Dendritic cell treated with granulocyte-macrophage colony-stimulating factor and Interleukin-4, amounts not matched to agents 40 ng/mL and 50 ng/mL, for 4 days (primary cell): ENCODE measurements around the gene SLC16A11.

Source experiments
- H3K27ac Mint-ChIP-seq: one replicate; pipeline ENCODE4 v1.8.0; 2022; ENCODE audit warnings: mild to moderate bottlenecking, mixed read lengths
- H3K27me3 Mint-ChIP-seq: one replicate; pipeline ENCODE4 v1.8.0; 2022; ENCODE audit warnings: mild to moderate bottlenecking, mixed read lengths
- H3K36me3 Mint-ChIP-seq: one replicate; pipeline ENCODE4 v1.8.0; 2022; ENCODE audit warnings: low read depth, mixed read lengths
- H3K4me1 Mint-ChIP-seq: one replicate; pipeline ENCODE4 v1.8.0; 2022; ENCODE audit warnings: low read depth, mixed read lengths
- H3K4me3 Mint-ChIP-seq: one replicate; pipeline ENCODE4 v1.8.0; 2022; ENCODE audit warnings: mild to moderate bottlenecking, moderate library complexity, mixed read lengths
- H3K9me3 Mint-ChIP-seq: one replicate; pipeline ENCODE4 v1.8.0; 2022; ENCODE audit warnings: mixed read lengths
- intact Hi-C: fragments of 100-400 bp; cut with micrococcal nuclease; formaldehyde crosslinking; loops from one replicate; pipeline ENCODE4 v1.15.0; 2022

Gene SLC16A11

DNA sequence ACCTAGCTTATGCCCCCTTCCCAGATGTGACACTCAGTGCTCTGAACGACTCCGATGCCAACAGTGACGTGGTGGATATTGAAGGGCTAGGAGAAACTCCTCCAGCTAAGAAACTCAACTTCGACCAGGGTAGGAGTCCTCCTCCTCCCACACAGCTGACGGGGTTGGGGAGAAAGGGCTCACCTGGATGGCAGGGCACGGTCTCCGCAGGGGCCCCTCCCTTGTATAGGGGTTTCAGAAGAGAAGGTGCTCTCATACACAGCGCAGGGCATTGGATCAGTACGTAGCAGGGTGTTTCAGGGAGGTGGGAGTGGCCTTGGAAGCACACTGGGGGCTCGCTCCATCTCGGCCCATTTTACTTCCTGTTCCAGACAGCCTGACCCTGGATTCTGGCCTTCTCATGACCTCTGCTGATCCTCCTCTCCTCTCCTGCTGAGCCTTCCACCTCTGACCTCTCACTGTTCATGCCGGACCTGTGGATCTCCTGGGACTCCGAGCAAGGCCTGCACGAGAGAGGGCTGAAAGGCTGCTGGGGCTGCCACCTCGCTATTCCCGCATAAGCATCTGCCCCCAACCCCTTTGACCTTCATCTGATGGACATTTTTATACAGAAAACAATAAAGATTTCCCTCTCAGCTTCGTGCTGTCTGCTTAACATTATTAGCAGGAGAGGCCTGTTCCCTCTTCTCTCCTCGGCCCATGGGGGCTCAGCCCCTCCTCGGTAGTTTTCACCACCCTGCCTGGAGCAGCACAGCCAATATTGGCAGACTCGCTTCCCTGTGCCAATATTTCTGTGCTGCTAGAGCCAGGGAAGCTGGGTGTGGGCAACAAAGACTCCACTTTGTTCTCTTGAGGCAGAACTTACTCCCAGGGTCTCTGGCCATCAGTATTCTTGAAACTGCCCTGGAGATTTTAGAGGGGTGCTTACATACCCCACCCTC, 26.7 kb downstream of the SLC16A11 start:
- Mint-ChIP-seq H3K36me3 (peaks cover 49% of the 10 kb centered on the region), H3K27ac (peak overlapping the region; percentile 100), H3K4me3 (no peak overlapping the region), H3K9me3 (no peaks in the 10 kb centered on the region), H3K4me1 (peaks cover 69% of the 10 kb centered on the region), H3K27me3 (peaks cover 38% of the 10 kb centered on the region)
- intact Hi-C loops = loop anchor here (10.0 kb wide), 1 partner anchor 372 kb away; the partner anchor contains the start of genes KIAA0753 and TXNDC17

DNA sequence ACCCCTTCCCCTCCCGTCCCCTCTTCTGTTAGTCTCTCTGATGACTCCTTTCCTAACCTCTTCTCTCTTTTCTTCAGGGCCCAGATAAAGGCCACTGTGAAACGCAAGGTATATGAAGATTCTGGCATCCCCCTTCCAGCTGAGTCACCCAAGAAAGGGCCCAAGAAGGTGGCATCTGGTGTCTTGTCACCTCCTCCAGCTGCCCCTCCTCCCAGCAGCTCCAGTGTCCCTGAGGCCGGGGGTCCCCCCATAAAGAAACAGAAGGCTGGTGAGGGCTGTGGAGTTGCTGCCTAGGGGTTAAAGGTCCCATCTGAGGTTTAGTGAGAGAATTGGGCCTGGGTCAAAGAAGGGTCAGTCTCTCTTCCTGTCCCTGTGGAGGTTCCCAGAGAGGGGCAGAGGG, 27.5 kb downstream of the SLC16A11 start:
- Mint-ChIP-seq H3K36me3 (peaks cover 55% of the 10 kb centered on the region), H3K4me1 (peaks cover 62% of the 10 kb centered on the region), H3K27me3 (peaks cover 31% of the 10 kb centered on the region), H3K9me3 (no peaks in the 10 kb centered on the region), H3K27ac (peak overlapping the region; percentile 100), H3K4me3 (no peak overlapping the region)
- intact Hi-C loops = loop anchor here (10.0 kb wide), 1 partner anchor 372 kb away; the partner anchor contains the start of genes KIAA0753 and TXNDC17

DNA sequence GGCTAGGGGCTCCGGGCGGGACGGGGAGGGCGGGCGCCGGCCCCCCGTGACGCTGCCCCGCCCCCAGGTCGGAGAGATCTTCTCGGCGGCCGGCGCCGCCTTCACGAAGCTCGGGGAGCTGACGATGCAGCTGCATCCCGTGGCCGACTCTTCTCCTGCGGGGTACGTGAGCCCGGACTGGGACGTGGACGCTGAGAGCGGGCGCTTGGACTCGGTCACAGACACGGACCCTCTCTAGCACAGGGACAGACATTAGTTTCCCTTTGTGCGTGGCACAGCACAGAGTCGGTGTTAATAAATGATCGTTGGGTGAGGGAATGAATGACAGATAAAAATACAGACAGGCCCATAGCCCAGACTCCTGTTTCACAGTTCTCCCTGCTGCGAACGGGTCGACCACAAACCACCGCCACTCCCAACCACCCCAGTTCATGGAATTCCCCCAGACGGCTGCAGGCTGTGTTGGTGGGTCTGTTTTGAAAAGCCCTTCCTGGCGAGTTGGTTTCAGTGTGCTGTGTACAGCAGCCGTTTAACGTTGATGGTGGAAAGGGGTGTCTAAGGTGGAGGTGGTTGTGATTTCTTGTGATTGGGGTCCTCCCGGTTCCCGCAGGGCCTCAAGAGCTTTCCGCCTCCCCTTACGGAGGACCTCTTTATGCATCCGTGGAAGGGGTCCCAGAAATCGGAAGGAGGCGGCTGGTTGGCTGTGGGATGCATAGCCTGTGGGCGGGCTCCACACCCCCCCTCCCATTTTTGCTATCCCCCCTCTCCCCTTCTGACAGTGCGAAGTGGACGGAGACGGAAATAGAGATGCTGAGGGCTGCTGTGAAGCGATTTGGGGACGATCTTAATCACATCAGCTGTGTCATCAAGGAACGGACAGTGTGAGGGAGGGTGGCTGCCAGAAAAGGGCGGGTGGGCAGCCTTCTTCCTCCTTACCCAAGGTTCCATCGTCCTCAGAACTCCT, 28.6 kb downstream of the SLC16A11 start:
- peaks cover 19% of the 10 kb centered on the region for H3K27me3 Mint-ChIP-seq
- H3K4me1 Mint-ChIP-seq = peaks cover 63% of the 10 kb centered on the region
- peak overlapping the region; percentile 94 for H3K4me3 Mint-ChIP-seq
- intact Hi-C loops = loop anchor here (10.0 kb wide), 1 partner anchor 370 kb away; the partner anchor contains the start of genes KIAA0753 and TXNDC17
- H3K27ac Mint-ChIP-seq = peak overlapping the region; percentile 100
- H3K36me3 Mint-ChIP-seq = peaks cover 63% of the 10 kb centered on the region
- no peaks in the 10 kb centered on the region for H3K9me3 Mint-ChIP-seq

DNA sequence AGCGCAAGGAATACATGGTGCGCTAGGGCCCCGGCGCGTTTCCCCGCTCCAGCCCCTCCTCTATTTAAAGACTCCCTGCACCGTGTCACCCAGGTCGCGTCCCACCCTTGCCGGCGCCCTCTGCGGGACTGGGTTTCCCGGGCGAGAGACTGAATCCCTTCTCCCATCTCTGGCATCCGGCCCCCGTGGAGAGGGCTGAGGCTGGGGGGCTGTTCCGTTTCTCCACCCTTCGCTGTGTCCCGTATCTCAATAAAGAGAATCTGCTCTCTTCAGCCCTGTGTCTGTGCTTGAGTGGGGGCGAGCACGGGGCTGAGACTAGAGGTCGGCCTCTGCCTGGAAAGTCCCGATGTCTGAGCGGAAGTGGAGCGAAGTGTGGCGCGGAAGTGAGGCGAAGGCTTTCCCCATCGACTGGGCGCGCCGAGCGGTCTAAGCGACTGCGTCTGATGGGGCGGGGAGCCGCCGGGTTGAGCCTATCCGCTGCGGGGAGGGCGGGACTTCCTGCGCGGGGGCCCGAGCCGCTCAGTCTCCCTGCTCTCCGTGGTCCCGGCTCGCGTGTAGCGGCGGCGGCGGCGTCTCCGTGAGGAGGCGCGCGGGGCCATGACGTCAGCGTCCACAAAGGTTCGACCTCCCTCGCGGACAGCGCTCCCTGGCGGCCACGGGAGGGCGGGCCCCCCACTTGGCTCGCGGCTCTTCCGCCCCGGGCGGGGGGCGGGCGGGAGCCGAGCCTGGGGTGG, 29.5 kb downstream of the SLC16A11 start:
- Mint-ChIP-seq H3K4me1 (peaks cover 66% of the 10 kb centered on the region), H3K9me3 (no peaks in the 10 kb centered on the region), H3K36me3 (peaks cover 71% of the 10 kb centered on the region), H3K27ac (peak overlapping the region; percentile 100), H3K4me3 (peak overlapping the region; percentile 94), H3K27me3 (peaks cover 12% of the 10 kb centered on the region)
- intact Hi-C loops = loop anchor here (10.0 kb wide), 1 partner anchor 370 kb away; the partner anchor contains the start of genes KIAA0753 and TXNDC17

DNA sequence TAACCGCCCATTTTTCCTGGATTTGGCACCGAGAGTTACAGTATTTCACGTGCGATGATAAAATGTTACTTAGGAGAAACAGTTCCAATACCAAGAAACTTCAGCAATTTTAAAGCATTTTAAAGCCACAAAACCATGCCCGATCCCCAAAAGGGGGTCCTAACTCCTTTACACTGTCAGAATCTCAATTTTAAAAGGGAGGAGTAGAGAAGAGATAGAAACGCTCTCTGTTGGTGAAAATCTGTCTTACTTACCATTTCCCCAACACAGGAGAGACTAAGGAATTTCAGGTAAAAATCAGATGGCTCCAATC, 32.0 kb downstream of the SLC16A11 start:
- Mint-ChIP-seq H3K4me3 (peak overlapping the region; percentile 94), H3K36me3 (peaks cover 82% of the 10 kb centered on the region), H3K27me3 (no peaks in the 10 kb centered on the region), H3K27ac (peak overlapping the region; percentile 100), H3K4me1 (peaks cover 64% of the 10 kb centered on the region), H3K9me3 (no peaks in the 10 kb centered on the region)
- intact Hi-C loops = loop anchor here (10.0 kb wide), 1 partner anchor 367 kb away; the partner anchor contains the start of genes KIAA0753 and TXNDC17

DNA sequence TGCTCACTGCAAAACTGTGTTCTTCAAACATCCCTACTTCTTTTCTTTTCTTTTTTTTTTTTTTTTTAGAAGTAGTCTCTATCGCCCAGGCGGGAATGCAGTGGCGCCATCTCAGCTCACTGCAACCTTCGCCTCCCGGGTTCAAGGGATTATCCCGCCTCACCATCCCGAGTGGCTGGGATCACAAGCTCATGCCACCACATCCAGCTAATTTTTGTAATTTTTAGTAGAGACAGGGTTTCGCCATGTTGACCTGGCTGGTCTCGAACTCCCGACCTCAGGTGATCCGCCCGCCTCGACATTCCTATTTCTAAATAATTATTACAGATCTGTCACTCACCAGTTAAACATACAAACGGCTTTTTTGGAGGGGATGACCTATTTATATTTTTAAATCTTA, 32.5 kb downstream of the SLC16A11 start:
- Mint-ChIP-seq H3K4me1 (peaks cover 64% of the 10 kb centered on the region), H3K27me3 (no peaks in the 10 kb centered on the region), H3K4me3 (peak overlapping the region; percentile 94), H3K36me3 (peaks cover 82% of the 10 kb centered on the region), H3K27ac (peak overlapping the region; percentile 100), H3K9me3 (no peaks in the 10 kb centered on the region)
- intact Hi-C loops = loop anchor here (10.0 kb wide), 1 partner anchor 367 kb away; the partner anchor contains the start of genes KIAA0753 and TXNDC17

DNA sequence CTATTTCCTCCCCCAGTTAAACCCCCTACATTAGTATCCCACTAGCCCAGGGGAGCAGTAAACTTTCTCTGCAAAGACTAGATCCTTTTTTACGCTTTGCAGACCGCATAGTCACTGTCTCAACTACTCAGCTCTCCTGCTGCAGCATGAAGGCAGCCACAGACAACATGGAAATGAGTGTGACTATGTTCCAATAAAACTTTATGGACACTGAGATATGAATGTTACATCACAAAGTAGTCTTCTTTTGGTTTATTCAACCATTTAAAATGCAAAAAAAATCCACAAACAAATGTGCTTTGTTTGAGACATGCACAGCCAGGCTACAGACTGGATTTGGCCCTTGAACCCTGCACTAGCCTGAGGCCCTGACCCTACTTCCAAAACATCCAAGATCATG, 33.4 kb downstream of the SLC16A11 start:
- H3K36me3 Mint-ChIP-seq = peaks cover 89% of the 10 kb centered on the region
- H3K27ac Mint-ChIP-seq = peak overlapping the region; percentile 100
- intact Hi-C loops = loop anchor here (10.0 kb wide), 1 partner anchor 366 kb away; the partner anchor contains the start of genes KIAA0753 and TXNDC17
- peaks cover 61% of the 10 kb centered on the region for H3K4me1 Mint-ChIP-seq
- no peaks in the 10 kb centered on the region for H3K27me3 Mint-ChIP-seq
- peak overlapping the region; percentile 94 for H3K4me3 Mint-ChIP-seq
- no peaks in the 10 kb centered on the region for H3K9me3 Mint-ChIP-seq

DNA sequence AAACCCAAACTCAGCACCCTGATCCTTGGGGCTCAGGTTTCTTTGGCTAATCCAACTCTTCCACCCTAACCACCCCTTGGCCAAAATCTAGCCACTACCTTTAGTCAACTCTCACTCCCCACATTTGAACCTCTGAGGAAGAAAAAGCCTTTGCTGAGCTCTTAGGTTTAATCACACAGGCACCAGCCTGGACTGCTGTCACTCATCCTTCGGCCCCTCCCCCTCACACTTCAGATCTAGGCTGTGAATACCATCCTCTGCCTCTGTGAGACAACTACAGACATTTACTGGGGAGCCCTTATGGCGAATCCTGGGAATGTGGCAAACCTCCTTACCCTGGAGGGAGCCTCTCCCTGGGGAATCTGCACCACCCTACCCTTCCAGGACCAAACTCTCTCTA, 36.7 kb downstream of the SLC16A11 start:
- Mint-ChIP-seq H3K27me3 (no peaks in the 10 kb centered on the region), H3K4me3 (no peak overlapping the region), H3K9me3 (no peaks in the 10 kb centered on the region), H3K36me3 (peaks cover 83% of the 10 kb centered on the region), H3K4me1 (peaks cover 53% of the 10 kb centered on the region), H3K27ac (peak overlapping the region; percentile 8)
- intact Hi-C loops = loop anchor here (10.0 kb wide), 1 partner anchor 342 kb away; no protein-coding TSS in a partner anchor

DNA sequence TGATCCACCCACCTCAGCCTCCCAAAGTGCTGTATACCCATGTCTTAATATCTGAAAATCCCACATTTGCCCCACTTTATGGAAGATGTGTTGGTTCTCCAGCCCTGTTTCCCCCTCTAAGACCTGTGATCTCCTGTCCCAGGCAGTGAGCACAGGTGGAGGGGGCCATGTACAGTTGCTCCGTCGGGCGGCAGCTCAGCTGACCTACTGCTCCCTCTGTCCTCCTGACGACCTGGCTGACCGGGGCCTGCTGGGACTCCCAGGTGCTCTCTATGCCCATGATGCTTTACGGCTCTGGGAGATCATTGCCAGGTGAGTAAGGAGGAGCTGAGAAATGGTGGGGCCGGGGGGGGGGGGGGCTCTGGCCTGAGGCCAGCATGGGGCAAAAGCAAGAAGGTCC, 38.2 kb downstream of the SLC16A11 start:
- peaks cover 56% of the 10 kb centered on the region for H3K4me1 Mint-ChIP-seq
- peaks cover 88% of the 10 kb centered on the region for H3K36me3 Mint-ChIP-seq
- H3K4me3 Mint-ChIP-seq = no peak overlapping the region
- intact Hi-C loops = loop anchor here (2.0 to 10.0 kb wide), 2 partner anchors 93 to 341 kb away; no protein-coding TSS in a partner anchor
- no peak overlapping the region for H3K27ac Mint-ChIP-seq
- no peaks in the 10 kb centered on the region for H3K27me3 Mint-ChIP-seq
- H3K9me3 Mint-ChIP-seq = no peaks in the 10 kb centered on the region

DNA sequence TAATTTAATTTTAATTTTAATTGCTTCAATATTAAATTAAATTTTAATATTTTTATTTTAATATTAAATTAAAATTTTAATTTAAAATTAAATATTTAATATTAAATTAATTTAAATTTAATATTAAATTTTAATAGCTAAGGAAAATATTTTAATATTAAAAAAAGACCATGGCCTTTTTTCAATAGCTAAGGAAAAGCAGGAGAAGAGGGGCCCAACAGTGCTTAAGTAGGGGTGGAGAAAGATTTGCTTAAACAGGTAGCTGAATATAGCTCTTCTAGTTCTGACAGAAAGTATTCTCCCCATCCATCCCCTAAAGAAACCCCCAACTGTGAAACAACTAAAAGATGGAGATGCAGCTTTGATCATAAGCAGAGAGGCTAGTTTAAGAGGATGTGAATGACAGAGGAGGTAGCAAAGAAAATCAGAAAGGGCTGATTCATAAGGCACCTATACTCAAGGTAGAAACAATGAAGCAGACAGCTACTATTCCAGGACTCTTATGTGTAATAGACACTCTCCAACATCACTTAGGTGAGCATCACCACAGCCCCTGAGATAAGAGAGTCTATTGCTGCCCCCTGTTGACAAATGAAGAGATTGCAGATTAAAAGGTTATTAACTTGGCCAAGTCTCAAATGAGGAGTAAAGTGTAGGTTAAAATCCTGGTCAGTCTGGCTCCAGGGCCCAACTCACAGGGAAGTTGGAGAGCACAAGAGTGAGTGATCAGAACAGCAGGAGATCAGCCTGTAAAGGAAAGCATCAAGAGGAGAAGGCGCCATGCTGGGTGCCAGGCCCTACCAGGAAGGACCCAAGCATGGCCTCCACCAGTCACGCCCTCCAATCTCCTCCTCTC, 39.3 kb downstream of the SLC16A11 start:
- H3K4me3 Mint-ChIP-seq = no peak overlapping the region
- intact Hi-C loops = loop anchor here (2.0 to 10.0 kb wide), 2 partner anchors 92 to 340 kb away; no protein-coding TSS in a partner anchor
- peaks cover 55% of the 10 kb centered on the region for H3K4me1 Mint-ChIP-seq
- H3K36me3 Mint-ChIP-seq = peaks cover 88% of the 10 kb centered on the region
- H3K27me3 Mint-ChIP-seq = no peaks in the 10 kb centered on the region
- no peak overlapping the region for H3K27ac Mint-ChIP-seq
- no peaks in the 10 kb centered on the region for H3K9me3 Mint-ChIP-seq

DNA sequence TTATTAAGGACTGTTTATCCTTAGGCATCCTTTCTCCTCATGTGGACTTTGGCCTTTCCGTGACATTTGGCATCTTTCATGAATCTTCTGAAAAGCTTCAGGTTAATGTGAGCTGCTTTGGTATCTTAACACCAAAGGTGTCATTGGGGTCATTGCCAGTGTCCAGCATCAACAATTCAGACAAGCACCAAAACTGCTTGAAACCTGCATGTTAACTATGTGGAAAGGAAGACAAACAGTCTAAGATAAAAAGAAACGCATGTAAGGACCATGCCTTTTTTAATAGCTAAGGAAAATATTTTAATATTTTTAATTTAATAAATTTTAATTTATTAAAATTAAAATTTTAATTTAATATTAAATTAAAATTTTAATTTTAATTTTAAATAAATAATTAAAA, 40.1 kb downstream of the SLC16A11 start:
- no peaks in the 10 kb centered on the region for H3K27me3 Mint-ChIP-seq

More for the DNA sequence above, 40.1 kb downstream of the SLC16A11 start:
- H3K9me3 Mint-ChIP-seq = no peaks in the 10 kb centered on the region
- no peak overlapping the region for H3K4me3 Mint-ChIP-seq
- peaks cover 88% of the 10 kb centered on the region for H3K36me3 Mint-ChIP-seq
- H3K27ac Mint-ChIP-seq = no peak overlapping the region
- intact Hi-C loops = loop anchor here (2.0 to 10.0 kb wide), 2 partner anchors 91 to 339 kb away; no protein-coding TSS in a partner anchor
- peaks cover 54% of the 10 kb centered on the region for H3K4me1 Mint-ChIP-seq
